GM18498 (cell line): Measurements from ENCODE around the gene ARL14.

Source experiments
- ATAC-seq: cut with Tn5 transposase; IDR thresholded peaks from one replicate; pipeline ENCODE4 v1.9.1; 2021; ENCODE audit warnings: mild to moderate bottlenecking, moderate library complexity; ENCODE audit not compliant: unreplicated experiment

ARL14 gene

DNA sequence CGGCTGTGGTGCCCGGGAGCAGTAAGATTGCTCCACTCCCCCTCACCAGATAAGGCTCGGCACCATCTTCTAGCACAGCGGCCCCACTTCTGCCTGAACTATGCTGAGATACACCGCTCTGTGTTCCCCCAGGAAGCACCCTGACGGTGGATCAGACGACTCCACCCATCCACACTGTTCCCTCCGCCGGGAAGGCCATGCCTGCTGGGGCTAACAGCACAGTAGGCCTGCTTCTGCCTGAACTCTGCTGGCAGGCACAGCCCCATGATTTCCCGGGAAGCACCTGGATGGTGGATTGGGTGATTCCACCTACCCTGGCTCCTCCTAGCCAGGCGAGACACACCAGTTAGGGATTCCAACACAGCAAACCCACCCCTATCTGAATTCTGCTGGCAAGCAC lies 42.8 kb downstream of the ARL14 start:
- ATAC-seq = no peak

DNA sequence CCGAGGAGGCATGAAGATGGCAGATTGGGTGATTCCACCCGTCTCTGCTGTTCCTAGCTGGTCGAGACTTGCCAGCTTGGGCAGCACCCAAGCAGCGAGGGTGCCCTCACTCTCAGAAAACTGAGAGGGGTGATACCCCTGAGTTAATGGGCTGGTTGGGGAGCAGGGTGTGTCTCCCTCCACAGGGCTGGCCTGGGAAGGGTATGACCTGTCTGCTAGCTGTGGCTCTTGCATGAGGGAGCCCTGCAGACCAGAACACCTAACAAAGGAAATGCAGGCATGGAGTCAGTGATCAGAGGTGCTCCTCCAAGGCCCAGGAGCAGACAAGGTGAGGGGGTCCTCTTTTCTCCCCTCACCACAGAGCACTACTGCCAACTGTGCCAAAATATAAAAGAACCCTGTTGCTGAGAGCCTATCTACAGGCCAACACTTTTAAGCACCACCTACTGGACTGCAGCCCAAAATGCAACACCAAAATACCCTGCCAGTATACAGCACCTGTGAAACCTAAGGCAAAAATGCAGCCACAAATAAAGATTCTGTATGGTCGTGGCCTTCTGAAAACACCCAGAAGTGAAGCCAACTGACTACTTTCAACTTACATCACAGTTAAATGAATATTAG lies 43.3 kb downstream of the ARL14 start:
- ATAC-seq = peak; percentile 65

DNA sequence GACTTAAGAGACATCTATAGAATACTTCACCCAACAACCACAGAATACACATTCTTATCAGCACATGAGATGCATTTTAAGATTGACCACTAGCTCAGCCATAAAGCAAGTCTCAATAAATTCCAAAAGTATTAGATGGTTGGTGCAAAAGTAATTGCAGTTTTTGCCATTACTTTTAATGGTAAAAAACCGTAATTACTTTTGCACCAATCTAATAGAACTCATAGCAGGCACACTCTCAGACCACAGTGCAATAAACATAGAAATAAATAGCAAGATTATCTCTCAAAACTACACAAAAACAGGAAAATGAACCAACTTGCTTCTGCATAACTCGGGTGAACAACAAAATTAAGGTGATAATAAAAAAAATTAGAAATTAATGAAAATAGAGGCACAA lies 45.4 kb downstream of the ARL14 start:
- ATAC-seq = no peak

DNA sequence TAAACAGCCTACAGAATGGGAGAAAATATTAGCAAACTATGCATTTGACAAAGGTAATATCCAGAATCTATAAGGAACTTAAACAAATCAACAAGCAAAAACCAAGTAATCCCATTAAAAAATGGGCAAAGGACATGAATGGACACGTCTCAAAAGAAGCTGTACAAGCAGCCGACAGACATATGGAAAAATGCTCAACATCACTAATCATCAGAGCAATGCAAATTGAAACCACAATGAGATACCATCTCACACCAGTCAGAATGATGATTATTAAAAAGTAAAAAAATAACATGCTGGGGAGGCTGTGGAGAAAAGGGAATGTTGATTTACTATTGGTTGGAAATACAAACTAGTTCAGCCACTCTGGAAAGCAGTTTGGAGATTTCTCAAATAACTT lies 48.4 kb downstream of the ARL14 start:
- no peak for ATAC-seq
